Amniotic epithelial cell (primary cell): Measurements from ENCODE around the gene AIFM1.

ENCODE experiments used
- DNase-seq: peaks from one replicate; pipeline ENCODE4 v3.0.0-alpha.2; 2010; ENCODE audit warnings: low read depth

AIFM1 gene

GRCh38 chrX:130165703-130166502 lies at the start of gene AIFM1:
TSS of gene AIFM1 (minus strand) at chrX:130165841. CDS start at chrX:130165656, 185 bp downstream.
- DNase-seq: peak; percentile 95

DNA sequence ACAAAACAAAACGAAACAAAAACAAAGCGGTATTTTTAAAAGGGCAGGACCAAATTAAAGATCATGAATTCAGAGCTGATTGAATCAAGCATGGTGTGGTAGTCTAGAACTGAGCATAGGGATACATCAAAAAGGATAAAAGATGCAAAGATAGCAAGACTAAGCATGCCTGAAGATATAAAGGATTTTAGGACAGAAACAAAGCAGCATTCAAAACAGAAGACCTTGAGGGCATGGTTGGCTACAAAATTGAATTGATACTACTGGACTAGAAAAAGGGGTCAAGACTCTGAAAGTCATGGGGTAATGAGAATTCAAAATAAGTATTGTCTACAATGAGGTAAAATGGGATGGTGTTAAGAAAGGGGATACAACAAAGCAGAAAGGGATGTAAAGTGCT lies 47.7 kb upstream of the AIFM1 start:
- no peak for DNase-seq

- DNase-seq: no peak
Observed at GRCh38 chrX:130212371-130212770, 46.7 kb upstream of the AIFM1 start.

DNA sequence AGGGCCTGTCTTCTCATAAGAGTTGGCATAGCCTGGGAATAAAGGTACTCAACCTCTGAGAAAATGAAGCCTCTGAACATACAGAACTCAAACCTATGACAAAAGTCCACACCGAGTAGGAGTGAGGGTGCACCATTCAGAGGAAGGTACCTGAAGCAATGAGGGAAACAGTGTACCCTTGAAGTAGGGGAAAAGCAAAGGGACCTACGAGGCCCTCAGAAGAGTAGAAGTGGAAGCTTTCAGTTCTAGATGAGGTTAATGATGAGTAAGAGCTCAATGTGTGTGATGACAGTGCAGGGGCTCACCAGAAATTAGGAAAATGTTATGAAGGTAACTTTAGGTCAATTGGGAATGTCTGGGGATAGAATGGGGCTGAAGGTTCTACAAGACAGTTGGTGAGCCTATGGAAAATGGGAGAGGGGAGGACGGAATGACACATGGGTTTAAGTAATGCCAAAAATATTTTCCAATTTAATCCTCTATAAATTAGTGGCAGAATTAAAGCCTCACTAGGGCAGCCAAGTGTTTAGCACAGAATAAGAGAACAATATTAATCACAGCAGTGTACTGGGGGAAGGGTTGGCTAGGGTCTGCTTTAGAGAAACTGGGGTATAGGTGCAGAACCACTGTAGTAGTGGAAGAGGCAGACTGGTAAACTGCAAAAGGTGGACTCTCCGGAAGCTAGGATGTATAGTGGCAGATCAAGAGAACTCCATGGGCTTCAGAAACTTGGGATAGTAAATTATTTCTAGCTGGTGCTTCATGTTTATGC lies 46.0 kb upstream of the AIFM1 start:
- DNase-seq: no peak

DNA sequence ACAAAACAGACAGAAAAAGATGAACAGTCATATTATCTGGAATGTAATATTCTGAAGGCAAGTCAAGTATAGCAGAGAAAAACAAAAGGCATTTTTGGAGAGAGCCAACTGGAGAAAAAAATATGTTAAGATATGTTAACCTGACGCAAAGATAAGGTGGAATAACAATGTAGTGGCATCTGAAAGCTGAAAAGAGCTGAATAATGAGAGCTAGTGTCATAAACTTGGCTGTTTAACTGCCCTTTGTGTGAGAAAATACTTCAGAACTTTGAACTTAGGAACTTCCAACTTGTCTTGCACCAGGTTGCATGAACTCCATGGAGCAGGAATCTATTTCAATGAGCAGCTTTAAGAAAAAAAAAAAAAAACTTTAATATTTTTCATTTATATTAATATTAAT lies 39.0 kb upstream of the AIFM1 start:
- DNase-seq: no peak

- no peak for DNase-seq
Observed at GRCh38 chrX:130197464-130197863, 31.8 kb upstream of the AIFM1 start.

DNA sequence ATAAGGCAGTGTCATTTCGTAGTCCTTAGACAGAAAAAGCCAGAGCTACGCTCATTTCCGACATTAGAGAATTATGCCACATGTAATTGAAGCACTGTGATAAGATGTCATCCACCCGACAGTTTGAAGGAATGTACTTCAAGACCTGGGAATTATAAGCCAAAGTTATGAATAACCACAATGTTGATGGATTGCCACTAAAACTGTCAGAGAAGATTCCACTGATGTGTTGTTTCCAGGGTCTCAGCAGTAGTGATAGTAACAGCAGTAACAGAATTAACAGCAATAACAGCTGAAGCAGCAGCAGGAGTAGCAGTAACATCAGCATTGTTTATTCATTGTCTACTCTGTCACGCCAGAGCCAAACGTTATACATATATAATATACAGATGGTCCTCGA lies 30.8 kb upstream of the AIFM1 start:
- peak; percentile 74 for DNase-seq

DNA sequence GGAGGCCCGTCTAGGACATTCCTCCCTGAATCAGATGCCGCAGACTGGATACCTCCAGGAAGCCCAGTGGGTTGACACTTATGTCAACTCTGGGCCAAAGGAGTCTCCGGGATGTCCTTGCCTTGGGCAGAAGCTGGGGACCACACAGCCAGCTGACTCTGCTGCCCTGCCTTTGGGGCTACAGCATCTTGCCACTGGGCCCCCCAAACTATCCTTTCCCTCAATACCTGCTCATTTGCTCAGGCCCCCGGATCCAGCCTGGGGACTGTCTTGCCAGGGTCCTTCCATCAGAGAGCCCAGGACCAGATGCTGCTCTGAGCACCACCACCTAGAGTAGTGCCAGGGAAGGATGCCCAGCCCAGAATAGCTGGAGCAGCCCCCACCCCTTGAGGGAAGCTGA lies 25.2 kb upstream of the AIFM1 start:
- no peak for DNase-seq

GRCh38 chrX:130186651-130187050 lies 21.0 kb upstream of the AIFM1 start:
- DNase-seq: no peak

DNA sequence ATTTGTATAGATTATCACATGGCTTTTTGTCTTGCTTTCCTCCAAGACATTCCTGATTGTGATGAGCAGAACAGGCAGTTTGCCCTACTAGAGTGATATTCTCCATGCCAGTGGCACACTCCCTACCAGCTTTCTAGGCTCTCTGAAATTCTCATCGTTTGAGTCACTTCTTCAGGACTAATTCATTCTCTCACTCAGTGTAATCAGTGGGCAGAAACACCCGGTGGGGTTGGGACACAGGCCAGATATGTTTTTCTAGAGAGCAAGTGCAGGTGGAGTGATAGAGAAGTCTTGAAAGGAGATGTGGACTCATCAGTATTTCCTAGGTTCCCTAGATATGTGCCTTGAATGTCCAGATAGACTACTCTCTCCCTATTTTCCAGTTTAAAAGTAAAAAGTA lies 19.2 kb upstream of the AIFM1 start:
- DNase-seq: peak; percentile 42

GRCh38 chrX:130184168-130184567 lies 18.5 kb upstream of the AIFM1 start:
- no peak for DNase-seq

DNA sequence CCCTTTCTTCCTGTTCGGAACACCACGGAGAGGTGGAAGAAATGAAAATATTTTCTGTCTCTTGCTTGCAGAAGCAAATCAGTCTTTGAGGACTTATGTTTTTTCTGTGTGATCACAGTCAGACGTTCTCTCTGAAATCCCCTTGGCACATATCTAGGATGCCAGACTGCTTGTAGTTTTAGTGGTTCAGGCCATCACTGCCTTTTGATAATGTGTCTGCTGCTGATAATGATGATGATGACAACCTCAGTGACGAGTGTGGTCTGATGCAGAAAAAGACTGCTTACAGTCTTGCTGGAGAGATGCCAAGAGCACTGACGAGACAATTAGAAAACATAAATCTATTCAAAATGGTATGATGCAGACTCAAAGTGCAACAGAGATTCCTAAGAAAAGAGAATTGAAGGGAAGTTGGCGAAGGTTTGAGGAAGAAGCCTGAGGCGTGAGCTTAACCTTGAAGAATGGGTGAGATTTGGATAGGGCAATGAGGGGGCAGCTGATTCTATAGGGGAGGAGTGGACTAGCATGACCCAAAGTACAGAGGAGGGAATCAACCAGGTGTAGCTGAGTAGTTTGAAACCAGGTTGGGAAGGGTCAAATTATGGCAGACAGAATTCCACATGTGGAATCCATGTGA lies 14.1 kb upstream of the AIFM1 start:
- DNase-seq: peak; percentile 60

DNA sequence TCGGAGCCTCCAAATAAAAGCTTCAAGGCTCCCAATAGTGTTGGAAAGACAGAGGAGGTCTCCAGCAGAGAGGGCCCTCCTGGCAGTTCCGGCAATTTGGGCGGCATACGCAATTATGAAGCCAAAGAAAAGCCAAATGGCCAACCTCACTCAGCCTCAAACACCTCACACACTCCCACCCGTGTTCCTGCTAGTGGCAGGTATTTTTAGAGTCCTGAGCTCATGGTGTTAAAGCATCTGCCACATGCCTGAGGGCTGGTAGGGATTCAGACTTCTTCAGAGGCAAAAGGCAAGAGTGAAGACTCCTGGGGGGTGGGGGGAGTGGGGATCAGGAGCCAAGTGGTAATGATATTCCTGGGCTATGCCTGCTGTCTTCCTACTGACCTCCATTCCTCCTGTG lies 13.5 kb upstream of the AIFM1 start:
- no peak for DNase-seq

DNA sequence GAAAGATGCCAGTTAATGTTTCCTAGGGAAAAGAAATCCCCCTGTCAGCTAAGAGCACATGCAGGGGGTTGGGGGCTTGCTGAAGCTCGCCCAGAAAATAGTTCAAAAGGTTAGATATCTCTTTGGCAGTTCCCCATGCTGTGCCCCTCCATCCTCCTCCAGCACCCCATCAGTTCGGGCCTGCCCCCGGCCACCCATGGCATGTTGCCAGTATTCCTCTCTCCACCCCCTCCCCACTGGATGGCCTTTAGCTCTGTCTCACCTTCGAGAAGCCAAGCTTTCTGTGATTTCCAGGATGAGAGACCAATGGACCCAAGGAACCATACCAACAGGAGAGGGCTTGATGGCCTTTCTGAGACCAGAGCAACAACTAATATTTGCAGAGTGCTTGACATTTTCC lies 11.3 kb upstream of the AIFM1 start:
- DNase-seq: no peak

GRCh38 chrX:130176354-130176776 lies 10.7 kb upstream of the AIFM1 start:
- DNase-seq: no peak

GRCh38 chrX:130174937-130175336 lies 9.3 kb upstream of the AIFM1 start:
- DNase-seq: no peak

GRCh38 chrX:130174045-130174704 lies 8.5 kb upstream of the AIFM1 start:
- DNase-seq: peak; percentile 67

DNA sequence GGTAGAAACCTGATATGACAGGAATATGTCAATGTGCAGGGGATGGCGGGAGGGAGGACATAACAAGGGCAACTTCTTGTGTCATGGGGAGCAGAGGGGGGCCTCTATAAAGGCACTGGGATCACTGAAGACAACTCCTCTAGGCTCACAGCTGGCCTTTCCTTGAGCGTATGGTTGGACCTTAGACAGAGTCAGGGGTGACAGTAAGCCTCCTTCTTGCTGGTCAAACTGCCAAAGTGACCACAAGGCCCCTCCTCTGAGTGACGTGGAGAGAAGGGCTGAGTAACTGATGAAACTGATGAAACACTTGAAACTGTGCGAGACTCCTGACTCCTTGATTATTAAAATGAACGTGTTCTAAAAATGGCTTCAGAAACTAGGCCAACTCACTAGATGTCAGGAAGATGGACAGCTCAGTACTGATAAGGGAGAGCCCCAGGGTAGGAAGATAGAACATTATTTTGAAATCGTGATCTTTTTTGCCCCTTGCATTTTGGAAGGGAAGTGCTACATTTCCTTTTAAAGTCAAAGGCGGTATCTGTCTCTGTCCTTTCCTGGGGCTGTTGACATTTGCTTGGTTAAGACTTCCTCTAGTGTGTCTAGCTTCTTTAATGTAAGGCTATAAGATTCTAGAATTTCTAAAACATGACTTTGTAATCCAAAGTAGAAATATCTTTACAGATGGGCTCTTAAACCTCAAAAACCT lies 7.7 kb upstream of the AIFM1 start:
- peak; percentile 89 for DNase-seq

GRCh38 chrX:130172127-130172845 lies 6.6 kb upstream of the AIFM1 start:
- DNase-seq: no peak

DNA sequence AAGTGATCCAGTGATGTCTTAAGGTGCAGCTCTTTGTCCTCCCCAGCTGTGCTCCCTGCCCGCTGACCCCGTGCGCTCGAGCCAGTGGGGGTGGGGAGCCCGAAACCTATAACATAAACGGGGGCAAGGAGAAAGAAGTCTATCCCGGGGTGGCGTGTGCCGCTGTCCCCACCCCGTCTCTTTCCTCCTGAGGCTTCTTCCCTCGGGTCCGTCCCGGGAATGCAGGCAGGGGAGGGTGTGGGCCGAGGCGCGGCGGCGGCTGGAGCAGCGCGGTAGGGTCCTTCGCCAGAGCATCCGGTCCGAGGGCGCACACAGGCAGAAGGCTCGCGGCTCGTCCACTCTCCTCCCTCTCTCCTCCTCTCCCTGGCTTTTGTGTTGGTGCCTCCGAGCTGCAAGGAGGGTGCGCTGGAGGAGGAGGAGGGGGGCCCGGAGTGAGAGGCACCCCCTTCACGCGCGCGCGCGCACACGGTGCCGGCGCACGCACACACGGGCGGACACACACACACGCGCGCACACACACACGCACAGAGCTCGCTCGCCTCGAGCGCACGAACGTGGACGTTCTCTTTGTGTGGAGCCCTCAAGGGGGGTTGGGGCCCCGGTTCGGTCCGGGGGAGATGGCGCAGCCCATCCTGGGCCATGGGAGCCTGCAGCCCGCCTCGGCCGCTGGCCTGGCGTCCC lies 5.9 kb upstream of the AIFM1 start, which contains the start of gene RAB33A:
Gene RAB33A, plus strand, starts transcription at position 517 of the 681 bp plus-strand sequence. Its CDS starts 101 bp downstream, at position 618.
- DNase-seq: no peak
